ENCODE results near the gene TFEB.

- TF ChIP-seq, protein P1, sequence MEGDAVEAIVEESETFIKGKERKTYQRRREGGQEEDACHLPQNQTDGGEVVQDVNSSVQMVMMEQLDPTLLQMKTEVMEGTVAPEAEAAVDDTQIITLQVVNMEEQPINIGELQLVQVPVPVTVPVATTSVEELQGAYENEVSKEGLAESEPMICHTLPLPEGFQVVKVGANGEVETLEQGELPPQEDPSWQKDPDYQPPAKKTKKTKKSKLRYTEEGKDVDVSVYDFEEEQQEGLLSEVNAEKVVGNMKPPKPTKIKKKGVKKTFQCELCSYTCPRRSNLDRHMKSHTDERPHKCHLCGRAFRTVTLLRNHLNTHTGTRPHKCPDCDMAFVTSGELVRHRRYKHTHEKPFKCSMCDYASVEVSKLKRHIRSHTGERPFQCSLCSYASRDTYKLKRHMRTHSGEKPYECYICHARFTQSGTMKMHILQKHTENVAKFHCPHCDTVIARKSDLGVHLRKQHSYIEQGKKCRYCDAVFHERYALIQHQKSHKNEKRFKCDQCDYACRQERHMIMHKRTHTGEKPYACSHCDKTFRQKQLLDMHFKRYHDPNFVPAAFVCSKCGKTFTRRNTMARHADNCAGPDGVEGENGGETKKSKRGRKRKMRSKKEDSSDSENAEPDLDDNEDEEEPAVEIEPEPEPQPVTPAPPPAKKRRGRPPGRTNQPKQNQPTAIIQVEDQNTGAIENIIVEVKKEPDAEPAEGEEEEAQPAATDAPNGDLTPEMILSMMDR (conservative IDR thresholded peaks at IDR 0.05; ENCODE audit: low read depth, low read length): no peak
- TF ChIP-seq EZH2 (IDR thresholded peaks at IDR 0.05; ENCODE audit: borderline replicate concordance, low read depth, low read length, poor library complexity, severe bottlenecking): no peak
Measured at GRCh38 chr6:41646026-41646795, 89.2 kb downstream of the TFEB start.
